Neural crest cell (in vitro differentiated cells): Measurements from ENCODE around the gene NMNAT3. TPM values are rescaled to one million over a fixed set of nuclear protein-coding genes. Genes with fewer than 3 reads are reported as not detected.

Source experiments
- DNase-seq: peaks from one replicate; pipeline ENCODE4 v3.0.0; 2021; ENCODE audit warnings: low read depth, mixed read lengths, low spot score
- H3K27ac Mint-ChIP-seq: one replicate; pipeline ENCODE4 v1.8.0; 2021; ENCODE audit warnings: mild to moderate bottlenecking, mixed read lengths; ENCODE audit not compliant: unreplicated experiment
- H3K27me3 Mint-ChIP-seq: 2 replicates; pipeline ENCODE4 v1.8.0; 2021; ENCODE audit warnings: low read depth, mild to moderate bottlenecking, mixed read lengths
- H3K36me3 Mint-ChIP-seq: 2 replicates; pipeline ENCODE4 v1.8.0; 2021; ENCODE audit warnings: low read depth, mild to moderate bottlenecking, mixed read lengths
- H3K4me1 Mint-ChIP-seq: 2 replicates; pipeline ENCODE4 v1.8.0; 2021; ENCODE audit warnings: mixed read lengths
- H3K4me3 Mint-ChIP-seq: one replicate; pipeline ENCODE4 v1.8.0; 2021; ENCODE audit warnings: mild to moderate bottlenecking, mixed read lengths
- H3K9me3 Mint-ChIP-seq: 2 replicates; pipeline ENCODE4 v1.8.0; 2021; ENCODE audit warnings: mixed read lengths
- CTCF ChIP-seq: fragments of 200-600 bp; sonication (generic); conservative IDR thresholded peaks from 2 replicates; pipeline ENCODE4 v1.5.0; 2021; ENCODE audit warnings: antibody characterized with exemption, mild to moderate bottlenecking
- total RNA-seq: library from RNA; stranded (reverse); gene quantifications from 2 replicates; pipeline ENCODE4 v1.2.1, GENCODE V29; 2021

The NMNAT3 gene
- total RNA-seq, 1 donor from 2014 or later = 2.5 TPM

GRCh38 chr3:139537361-139537760 is 140.4 kb downstream of the NMNAT3 start:
- H3K4me1 Mint-ChIP-seq = peaks cover 75% of the 10 kb centered on the region
- no peak for DNase-seq
- no peak for TF ChIP-seq CTCF
- peak overlapping the region; percentile 52 for H3K4me3 Mint-ChIP-seq
- H3K9me3 Mint-ChIP-seq = no peaks in the 10 kb centered on the region
- H3K27ac Mint-ChIP-seq = no peak overlapping the region
- peaks cover 87% of the 10 kb centered on the region for H3K27me3 Mint-ChIP-seq
- no peaks in the 10 kb centered on the region for H3K36me3 Mint-ChIP-seq

- H3K9me3 Mint-ChIP-seq = no peaks in the 10 kb centered on the region
- no peak for DNase-seq
- peaks cover 88% of the 10 kb centered on the region for H3K27me3 Mint-ChIP-seq
- TF ChIP-seq CTCF = no peak
- peak overlapping the region; percentile 78 for H3K4me3 Mint-ChIP-seq
- H3K4me1 Mint-ChIP-seq = peaks cover 66% of the 10 kb centered on the region
- no peaks in the 10 kb centered on the region for H3K36me3 Mint-ChIP-seq
- no peak overlapping the region for H3K27ac Mint-ChIP-seq
Measured at GRCh38 chr3:139534992-139535879, 142.5 kb downstream of the NMNAT3 start.

GRCh38 chr3:139534455-139534812 is 143.3 kb downstream of the NMNAT3 start:
- Mint-ChIP-seq H3K27ac (no peak overlapping the region), H3K9me3 (no peaks in the 10 kb centered on the region), H3K36me3 (no peaks in the 10 kb centered on the region), H3K27me3 (peaks cover 92% of the 10 kb centered on the region), H3K4me3 (peak overlapping the region; percentile 38), H3K4me1 (peaks cover 63% of the 10 kb centered on the region)
- no peak for DNase-seq
- no peak for TF ChIP-seq CTCF

GRCh38 chr3:139533781-139534454 is 143.9 kb downstream of the NMNAT3 start:
- peaks cover 93% of the 10 kb centered on the region for H3K27me3 Mint-ChIP-seq
- no peaks in the 10 kb centered on the region for H3K36me3 Mint-ChIP-seq
- H3K27ac Mint-ChIP-seq = peak overlapping the region; percentile 21
- H3K4me1 Mint-ChIP-seq = peaks cover 61% of the 10 kb centered on the region
- peak overlapping the region; percentile 65 for H3K4me3 Mint-ChIP-seq
- DNase-seq = no peak
- no peak for TF ChIP-seq CTCF
- H3K9me3 Mint-ChIP-seq = no peaks in the 10 kb centered on the region

GRCh38 chr3:139532976-139533375 is 144.8 kb downstream of the NMNAT3 start:
- peaks cover 93% of the 10 kb centered on the region for H3K27me3 Mint-ChIP-seq
- no peak for DNase-seq
- H3K4me3 Mint-ChIP-seq = peak overlapping the region; percentile 65
- H3K4me1 Mint-ChIP-seq = peaks cover 53% of the 10 kb centered on the region
- peak overlapping the region; percentile 0 for H3K27ac Mint-ChIP-seq
- H3K36me3 Mint-ChIP-seq = no peaks in the 10 kb centered on the region
- TF ChIP-seq CTCF = no peak
- no peaks in the 10 kb centered on the region for H3K9me3 Mint-ChIP-seq
